SK-N-SH (cell line): ENCODE data around the gene TAS2R38.

ENCODE experiments used
- EP300 ChIP-seq, 2 experiments: IDR thresholded peaks; 2 replicates each; pipeline versions ENCODE4 v1.4.0 to v1.6.1; 2012; ENCODE audit warnings: borderline replicate concordance in 1 of 2, low read depth in 1 of 2, low read length in 1 of 2
- EZH2phosphoT487 ChIP-seq: fragments of 200-600 bp; sonication (generic); IDR thresholded peaks from 2 replicates; pipeline ENCODE4 v1.6.1; 2017; ENCODE audit warnings: low read depth, mixed run types, mild to moderate bottlenecking, antibody characterized with exemption, moderate library complexity, borderline replicate concordance
- FOXJ3 ChIP-seq: sonication (generic); formaldehyde crosslinking; IDR thresholded peaks from 2 replicates; pipeline ENCODE4 v1.5.1; 2020; ENCODE audit warnings: mild to moderate bottlenecking, missing genetic modification reagents
- JUND ChIP-seq: IDR thresholded peaks from 2 replicates; pipeline ENCODE4 v1.4.0; 2012
- NRF1 ChIP-seq: IDR thresholded peaks from 2 replicates; pipeline ENCODE4 v1.6.1; 2012; ENCODE audit warnings: low read depth, mild to moderate bottlenecking, low read length
- POLR2AphosphoS5 ChIP-seq: IDR thresholded peaks from 2 replicates; pipeline ENCODE4 v1.6.1; 2012; ENCODE audit warnings: low read depth, low read length
- RAD21 ChIP-seq: IDR thresholded peaks from 2 replicates; pipeline ENCODE4 v1.6.1; 2012; ENCODE audit warnings: mild to moderate bottlenecking, low read length
- RCOR1 ChIP-seq: fragments of 150-350 bp; IDR thresholded peaks from 2 replicates; pipeline ENCODE4 v1.6.1; 2017; ENCODE audit warnings: antibody characterized with exemption, low read length
- RXRA ChIP-seq: IDR thresholded peaks from 2 replicates; pipeline ENCODE4 v1.4.0; 2012; ENCODE audit warnings: low read depth, mild to moderate bottlenecking, borderline replicate concordance
- TAF1 ChIP-seq: IDR thresholded peaks from 2 replicates; pipeline ENCODE4 v1.6.1; 2012; ENCODE audit warnings: low read depth, mild to moderate bottlenecking, low read length, moderate library complexity, borderline replicate concordance
- TF ChIP-seq, protein P1 (sequence below): fragments of 200-600 bp; sonication (generic); IDR thresholded peaks from 2 replicates; pipeline ENCODE4 v1.6.1; 2017; ENCODE audit warnings: antibody characterized with exemption, mild to moderate bottlenecking, moderate library complexity
- TF ChIP-seq, protein P2 (sequence below): IDR thresholded peaks from 2 replicates; pipeline ENCODE4 v1.4.0; 2012; ENCODE audit warnings: low read depth, borderline replicate concordance
- TF ChIP-seq, protein P3 (sequence below): IDR thresholded peaks from 2 replicates; pipeline ENCODE4; 2012

DNA sequence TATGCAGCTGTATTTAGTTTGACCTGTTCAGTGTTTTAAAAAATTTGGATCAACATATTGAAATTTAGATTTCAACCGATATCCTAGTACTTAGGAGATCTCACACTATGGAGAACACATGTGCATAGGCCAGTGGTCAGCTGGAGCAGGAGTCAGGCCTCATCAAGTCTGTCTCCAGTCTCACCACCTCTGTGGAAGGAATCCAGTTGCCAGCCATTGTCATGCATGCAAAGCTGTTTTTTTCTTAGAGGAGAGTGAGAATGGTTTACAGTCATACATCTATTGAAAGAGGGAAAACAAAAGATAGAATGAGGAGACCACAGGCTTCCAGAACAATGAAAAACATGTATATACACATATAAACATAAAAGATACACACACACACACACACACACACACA is 19.2 kb downstream of the TAS2R38 start:
- TF ChIP-seq, protein P1, sequence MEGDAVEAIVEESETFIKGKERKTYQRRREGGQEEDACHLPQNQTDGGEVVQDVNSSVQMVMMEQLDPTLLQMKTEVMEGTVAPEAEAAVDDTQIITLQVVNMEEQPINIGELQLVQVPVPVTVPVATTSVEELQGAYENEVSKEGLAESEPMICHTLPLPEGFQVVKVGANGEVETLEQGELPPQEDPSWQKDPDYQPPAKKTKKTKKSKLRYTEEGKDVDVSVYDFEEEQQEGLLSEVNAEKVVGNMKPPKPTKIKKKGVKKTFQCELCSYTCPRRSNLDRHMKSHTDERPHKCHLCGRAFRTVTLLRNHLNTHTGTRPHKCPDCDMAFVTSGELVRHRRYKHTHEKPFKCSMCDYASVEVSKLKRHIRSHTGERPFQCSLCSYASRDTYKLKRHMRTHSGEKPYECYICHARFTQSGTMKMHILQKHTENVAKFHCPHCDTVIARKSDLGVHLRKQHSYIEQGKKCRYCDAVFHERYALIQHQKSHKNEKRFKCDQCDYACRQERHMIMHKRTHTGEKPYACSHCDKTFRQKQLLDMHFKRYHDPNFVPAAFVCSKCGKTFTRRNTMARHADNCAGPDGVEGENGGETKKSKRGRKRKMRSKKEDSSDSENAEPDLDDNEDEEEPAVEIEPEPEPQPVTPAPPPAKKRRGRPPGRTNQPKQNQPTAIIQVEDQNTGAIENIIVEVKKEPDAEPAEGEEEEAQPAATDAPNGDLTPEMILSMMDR = no peak
- TF ChIP-seq POLR2AphosphoS5 (no peak), EZH2phosphoT487 (no peak), RXRA (no peak), RCOR1 (no peak), EP300 (IDR thresholded peaks at IDR 0.05; ENCODE audit: borderline replicate concordance in 1 of 2, low read depth in 1 of 2, low read length in 1 of 2) (no peak), NRF1 (no peak), TAF1 (no peak), JUND (no peak), FOXJ3 (CRISPR knock-in tag) (no peak), RAD21 (no peak)
- TF ChIP-seq, protein P2, sequence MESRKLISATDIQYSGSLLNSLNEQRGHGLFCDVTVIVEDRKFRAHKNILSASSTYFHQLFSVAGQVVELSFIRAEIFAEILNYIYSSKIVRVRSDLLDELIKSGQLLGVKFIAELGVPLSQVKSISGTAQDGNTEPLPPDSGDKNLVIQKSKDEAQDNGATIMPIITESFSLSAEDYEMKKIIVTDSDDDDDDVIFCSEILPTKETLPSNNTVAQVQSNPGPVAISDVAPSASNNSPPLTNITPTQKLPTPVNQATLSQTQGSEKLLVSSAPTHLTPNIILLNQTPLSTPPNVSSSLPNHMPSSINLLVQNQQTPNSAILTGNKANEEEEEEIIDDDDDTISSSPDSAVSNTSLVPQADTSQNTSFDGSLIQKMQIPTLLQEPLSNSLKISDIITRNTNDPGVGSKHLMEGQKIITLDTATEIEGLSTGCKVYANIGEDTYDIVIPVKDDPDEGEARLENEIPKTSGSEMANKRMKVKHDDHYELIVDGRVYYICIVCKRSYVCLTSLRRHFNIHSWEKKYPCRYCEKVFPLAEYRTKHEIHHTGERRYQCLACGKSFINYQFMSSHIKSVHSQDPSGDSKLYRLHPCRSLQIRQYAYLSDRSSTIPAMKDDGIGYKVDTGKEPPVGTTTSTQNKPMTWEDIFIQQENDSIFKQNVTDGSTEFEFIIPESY = no peak
- TF ChIP-seq, protein P3, sequence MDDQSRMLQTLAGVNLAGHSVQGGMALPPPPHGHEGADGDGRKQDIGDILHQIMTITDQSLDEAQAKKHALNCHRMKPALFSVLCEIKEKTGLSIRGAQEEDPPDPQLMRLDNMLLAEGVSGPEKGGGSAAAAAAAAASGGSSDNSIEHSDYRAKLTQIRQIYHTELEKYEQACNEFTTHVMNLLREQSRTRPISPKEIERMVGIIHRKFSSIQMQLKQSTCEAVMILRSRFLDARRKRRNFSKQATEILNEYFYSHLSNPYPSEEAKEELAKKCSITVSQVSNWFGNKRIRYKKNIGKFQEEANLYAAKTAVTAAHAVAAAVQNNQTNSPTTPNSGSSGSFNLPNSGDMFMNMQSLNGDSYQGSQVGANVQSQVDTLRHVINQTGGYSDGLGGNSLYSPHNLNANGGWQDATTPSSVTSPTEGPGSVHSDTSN = no peak
